Tibial nerve (tissue), 3 donors: Measurements from ENCODE around the gene MOB2.

Experiments
- POLR2A ChIP-seq, 2 donors: fragments of 450-650 bp; IDR thresholded peaks; one replicate each; pipeline ENCODE4 v1.6.1; 2017; ENCODE audit warnings: antibody characterized with exemption in 2 of 2, mild to moderate bottlenecking in 2 of 2, moderate library complexity in 2 of 2
- TF ChIP-seq, protein P1 (sequence below), 5 experiments: fragments of 200-600 bp in 3 of 5; fragments of 450-650 bp in 2 of 5; sonication (generic) in 3 of 5; IDR thresholded peaks; one replicate each; pipeline ENCODE4 v1.5.1; 2016 to 2019; ENCODE audit warnings: antibody characterized with exemption in 5 of 5, mild to moderate bottlenecking in 3 of 5, moderate library complexity in 2 of 5

DNA sequence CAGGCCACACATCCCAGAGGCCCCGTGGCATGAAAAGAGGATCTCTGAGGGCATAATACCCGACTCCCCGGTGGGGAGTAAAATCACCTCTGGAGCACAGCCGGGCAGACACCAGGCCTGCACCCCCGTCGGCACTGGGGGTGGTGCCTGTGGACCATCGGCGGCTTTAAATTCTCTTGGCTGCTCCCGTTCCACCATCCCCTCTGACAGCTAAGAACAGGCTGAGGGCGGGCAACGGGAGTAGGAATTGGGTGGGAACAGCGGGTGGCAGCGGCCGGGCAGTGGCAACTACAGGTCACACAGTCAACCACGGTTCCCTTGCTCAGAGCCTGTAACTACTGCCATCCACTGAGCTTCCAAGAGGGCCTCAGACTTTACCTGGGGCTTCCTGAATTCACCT lies 40.2 kb upstream of the MOB2 start:
- TF ChIP-seq, protein P1, sequence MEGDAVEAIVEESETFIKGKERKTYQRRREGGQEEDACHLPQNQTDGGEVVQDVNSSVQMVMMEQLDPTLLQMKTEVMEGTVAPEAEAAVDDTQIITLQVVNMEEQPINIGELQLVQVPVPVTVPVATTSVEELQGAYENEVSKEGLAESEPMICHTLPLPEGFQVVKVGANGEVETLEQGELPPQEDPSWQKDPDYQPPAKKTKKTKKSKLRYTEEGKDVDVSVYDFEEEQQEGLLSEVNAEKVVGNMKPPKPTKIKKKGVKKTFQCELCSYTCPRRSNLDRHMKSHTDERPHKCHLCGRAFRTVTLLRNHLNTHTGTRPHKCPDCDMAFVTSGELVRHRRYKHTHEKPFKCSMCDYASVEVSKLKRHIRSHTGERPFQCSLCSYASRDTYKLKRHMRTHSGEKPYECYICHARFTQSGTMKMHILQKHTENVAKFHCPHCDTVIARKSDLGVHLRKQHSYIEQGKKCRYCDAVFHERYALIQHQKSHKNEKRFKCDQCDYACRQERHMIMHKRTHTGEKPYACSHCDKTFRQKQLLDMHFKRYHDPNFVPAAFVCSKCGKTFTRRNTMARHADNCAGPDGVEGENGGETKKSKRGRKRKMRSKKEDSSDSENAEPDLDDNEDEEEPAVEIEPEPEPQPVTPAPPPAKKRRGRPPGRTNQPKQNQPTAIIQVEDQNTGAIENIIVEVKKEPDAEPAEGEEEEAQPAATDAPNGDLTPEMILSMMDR (IDR thresholded peaks at IDR 0.05) = no peak
- TF ChIP-seq POLR2A (IDR thresholded peaks at IDR 0.05) = no peak
